ENCODE measurements around the gene UGT1A8.
"Not testable (repeated sequence)": the region's sequence is repeated elsewhere in the genome, so short reads cannot be mapped to it uniquely, and the experiment has no call there.

The UGT1A8 gene

GRCh38 chr2:233617476-233617875 is at the start of gene UGT1A8:
TSS of gene UGT1A8 (plus strand) at chr2:233617633. CDS start at chr2:233617708, 75 bp downstream.
- not testable (repeated sequence) for DNase-seq

DNA sequence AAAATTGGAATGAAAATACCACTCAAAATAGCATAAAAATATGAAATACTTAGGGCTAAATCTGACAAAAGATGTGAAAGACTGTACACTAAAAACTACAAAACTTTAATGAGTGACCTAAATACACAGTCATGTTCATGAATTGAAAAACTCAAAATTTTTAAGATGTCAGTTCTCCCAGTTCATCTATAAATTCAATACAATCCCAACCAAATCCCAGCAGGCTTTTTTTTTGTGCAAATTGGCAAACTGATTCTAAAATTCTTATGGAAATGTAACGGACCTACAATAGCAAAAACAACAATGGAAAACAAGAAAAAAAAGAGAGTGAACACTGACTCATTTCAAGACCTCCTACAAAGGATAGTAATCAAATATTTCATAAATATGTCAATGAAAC is 46.4 kb upstream of the UGT1A8 start:
- DNase-seq: no peak

- no peak for DNase-seq
Measured at GRCh38 chr2:233571462-233571861, 46.0 kb upstream of the UGT1A8 start.

GRCh38 chr2:233572468-233572867 is 45.0 kb upstream of the UGT1A8 start:
- no peak for DNase-seq

- DNase-seq: not testable (repeated sequence)
Measured at GRCh38 chr2:233577341-233577740, 40.1 kb upstream of the UGT1A8 start.

DNA sequence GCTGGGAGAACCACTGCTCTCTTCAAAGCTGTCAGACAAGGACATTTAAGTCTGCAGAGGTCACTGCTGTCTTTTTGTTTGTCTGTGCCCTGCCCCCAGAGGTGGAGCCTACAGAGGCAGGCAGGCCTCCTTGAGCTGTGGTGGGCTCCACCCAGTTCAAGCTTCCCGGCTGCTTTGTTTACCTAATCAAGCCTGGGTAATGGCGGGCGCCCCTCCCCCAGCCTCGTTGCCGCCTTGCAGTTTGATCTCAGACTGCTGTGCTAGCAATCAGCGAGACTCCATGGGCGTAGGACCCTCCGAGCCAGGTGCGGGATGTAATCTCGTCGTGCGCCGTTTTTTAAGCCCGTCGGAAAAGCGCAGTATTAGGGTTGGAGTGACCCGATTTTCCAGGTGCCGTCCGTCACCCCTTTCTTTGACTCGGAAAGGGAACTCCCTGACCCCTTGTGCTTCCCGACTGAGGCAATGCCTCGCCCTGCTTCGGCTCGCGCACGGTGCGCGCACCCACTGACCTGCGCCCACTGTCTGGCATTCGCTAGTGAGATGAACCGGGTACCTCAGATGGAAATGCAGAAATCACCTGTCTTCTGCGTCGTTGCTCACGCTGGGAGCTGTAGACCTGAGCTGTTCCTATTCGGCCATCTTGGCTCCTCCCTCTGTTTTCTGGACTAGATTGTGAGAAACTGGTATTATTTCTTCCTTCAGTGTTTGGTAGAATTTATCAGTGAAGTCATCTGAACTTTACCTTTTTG is 34.0 kb upstream of the UGT1A8 start:
- not testable (repeated sequence) for DNase-seq

DNA sequence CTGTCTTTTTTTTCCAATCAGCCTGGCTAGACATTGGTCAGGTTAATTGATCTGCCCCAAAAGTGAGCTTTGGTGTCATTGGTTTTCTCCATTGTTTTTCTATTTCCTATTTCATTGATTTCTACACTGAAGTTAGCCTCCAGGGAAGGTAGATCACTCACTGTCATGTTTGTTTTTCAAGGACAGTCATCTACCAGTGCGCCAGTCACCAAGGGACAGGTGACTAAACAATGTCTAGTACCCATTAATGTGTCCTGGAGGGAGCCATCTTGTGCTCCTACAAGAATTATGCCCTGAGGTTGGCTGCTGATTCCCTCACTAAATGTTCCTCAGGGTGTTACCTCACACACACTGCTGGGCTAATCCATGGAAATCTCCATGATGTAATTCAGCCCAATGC is 33.2 kb upstream of the UGT1A8 start:
- no peak for DNase-seq

DNA sequence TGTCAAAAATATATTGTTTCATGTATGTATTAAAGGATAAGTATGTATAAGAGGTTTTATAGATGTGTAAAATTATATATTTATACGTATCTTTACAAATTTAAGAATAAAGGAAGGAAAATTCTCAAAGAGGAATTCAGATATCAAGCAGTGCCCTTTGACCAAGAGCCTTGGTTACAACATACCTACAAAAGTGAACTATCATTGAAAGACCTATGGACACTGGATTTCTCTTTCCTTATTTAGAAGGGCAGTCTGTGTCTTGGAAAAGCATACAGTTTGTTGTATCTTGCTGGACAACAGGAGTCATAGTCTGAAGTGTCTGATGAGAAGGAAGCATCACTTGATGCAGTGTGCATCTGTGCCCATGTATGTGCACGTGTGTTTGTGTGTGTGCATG is 29.0 kb upstream of the UGT1A8 start:
- no peak for DNase-seq

DNA sequence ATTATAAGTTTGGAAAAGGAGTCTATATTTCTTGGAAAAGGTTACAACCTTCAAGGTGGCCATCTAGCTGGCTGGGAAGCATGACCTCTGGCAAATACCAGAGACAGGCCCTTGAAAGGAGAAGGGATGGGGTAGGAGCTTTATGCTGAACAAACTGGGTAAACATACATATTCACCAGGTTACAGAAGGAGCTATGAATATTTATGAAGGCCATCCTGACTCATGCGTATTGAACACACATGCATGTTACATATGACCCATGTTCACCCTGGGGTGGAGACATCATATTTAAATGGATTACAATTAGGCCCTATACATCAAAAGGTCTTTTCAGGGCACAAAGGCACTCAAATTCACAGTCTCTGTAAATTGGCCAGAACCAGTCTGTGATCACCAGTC is 24.7 kb upstream of the UGT1A8 start:
- not testable (repeated sequence) for DNase-seq

DNA sequence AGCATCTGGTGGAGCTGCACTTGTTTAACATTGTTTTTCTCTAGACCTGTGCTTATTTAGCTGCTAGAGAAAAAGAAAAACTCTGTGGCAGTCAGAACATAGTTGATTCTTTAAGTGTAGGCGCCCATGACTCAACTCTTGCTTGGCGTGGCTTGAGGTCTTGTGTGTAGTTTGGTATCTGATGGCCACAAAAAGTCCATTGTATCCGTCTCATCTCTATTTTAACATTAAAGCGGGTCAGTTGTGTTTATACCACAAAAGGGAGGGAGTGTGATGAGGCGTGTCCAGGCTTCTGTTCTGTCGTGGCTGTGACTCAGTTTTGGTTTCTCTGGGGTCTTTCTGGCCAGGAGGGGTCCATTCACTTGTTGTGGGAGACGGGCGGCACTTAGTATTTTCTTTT is 24.2 kb upstream of the UGT1A8 start:
- DNase-seq: no peak

GRCh38 chr2:233597522-233597921 is 19.9 kb upstream of the UGT1A8 start:
- no peak for DNase-seq

- no peak for DNase-seq
Measured at GRCh38 chr2:233598952-233599351, 18.5 kb upstream of the UGT1A8 start.

DNA sequence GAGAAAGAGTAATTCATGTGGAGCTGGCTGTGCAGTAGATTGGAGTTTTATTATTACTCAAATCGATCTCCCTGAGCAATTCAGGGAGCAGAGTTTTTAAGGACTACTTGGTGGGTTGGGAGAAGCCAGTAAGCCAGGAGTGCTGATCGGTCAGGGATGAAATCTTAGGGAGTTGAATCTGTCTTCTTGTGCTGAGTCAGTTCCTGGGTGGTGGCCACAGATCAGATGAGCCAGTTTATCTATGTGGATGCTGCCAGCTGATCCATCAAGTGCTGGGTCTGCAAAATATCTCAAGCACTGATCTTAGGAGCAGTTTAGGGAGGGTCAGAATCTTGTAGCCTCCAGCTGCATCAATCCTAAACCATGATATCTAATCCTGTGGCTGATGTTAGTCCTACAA is 17.0 kb upstream of the UGT1A8 start:
- no peak for DNase-seq

DNA sequence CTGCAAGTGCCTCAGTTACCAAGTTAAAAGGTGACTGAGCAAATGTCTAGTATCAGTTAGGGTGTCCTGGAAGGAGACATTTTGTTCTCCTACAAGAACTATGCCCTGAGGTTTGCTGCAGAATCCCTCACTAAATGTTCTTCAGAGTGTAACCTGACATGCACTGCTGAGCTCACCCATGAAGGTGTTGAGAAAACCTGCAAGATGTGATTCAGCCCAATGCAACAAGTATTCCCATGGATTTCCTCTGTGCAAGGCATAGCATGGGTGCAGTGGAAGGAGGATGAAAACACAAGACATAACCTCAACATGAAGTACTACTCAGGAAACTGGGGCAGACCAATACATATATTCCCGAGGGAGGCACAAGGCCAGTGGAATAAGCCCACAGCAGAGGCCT is 15.4 kb upstream of the UGT1A8 start:
- no peak for DNase-seq

GRCh38 chr2:233603520-233603919 is 13.9 kb upstream of the UGT1A8 start:
- no peak for DNase-seq

DNA sequence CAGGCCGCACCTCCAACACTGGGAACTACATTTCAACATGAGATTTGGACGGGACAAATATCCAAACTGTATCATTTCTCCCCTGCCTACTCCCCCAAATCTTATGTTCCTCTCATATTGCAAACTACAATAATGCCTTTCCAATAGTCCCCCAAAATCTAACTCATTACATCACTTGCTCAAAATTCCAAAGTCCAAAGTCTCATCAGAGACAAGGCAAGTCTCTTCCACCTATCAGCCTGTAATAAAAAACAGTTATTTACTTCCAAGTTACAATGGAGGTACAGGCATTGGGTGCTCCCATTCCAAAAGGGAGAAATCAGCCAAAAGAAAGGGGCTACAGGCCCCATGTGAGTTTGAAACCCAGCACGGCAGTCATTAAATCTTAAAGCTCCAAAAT is 12.6 kb upstream of the UGT1A8 start:
- no peak for DNase-seq

- no peak for DNase-seq
Measured at GRCh38 chr2:233605680-233606079, 11.8 kb upstream of the UGT1A8 start.

- no peak for DNase-seq
Measured at GRCh38 chr2:233611284-233611683, 6.1 kb upstream of the UGT1A8 start.

DNA sequence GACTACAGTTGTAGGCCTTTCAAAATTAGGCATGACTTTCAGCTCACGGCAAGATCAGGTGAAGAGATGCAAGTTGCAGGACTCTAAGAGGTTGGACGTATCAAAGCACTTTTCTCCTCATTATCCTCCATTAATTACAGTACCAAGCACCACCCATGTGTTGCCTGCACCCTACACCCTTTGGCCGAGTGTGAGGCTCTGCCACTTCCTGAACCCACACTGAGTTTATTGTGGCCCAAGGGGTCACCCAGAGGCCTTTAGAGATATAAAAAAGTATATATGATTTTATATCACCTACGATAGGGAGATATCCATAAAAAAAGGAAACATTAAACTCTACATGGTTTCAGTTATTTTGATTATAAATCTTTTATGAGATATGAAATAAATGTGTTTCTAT is 2.8 kb downstream of the UGT1A8 start:
- no peak for DNase-seq

DNA sequence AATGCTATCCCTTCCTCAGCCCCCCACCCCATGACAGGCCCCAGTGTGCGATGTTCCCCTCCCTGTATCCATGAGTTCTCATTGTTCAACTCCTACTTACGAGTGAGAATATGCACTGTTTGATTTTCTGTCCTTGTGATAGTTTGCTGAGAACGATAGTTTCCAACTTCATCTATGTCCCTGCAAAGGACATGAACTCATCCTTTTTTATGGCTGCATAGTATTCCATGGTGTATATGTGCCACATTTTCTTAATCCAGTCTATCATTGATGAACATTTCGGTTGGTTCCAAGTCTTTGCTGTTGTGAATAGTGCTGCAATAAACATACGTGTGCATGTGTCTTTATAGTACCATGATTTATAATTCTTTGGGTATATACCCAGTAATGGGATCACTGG is 4.4 kb downstream of the UGT1A8 start:
- not testable (repeated sequence) for DNase-seq

- DNase-seq: no peak
Measured at GRCh38 chr2:233627331-233628025, 10.0 kb downstream of the UGT1A8 start.

- not testable (repeated sequence) for DNase-seq
Measured at GRCh38 chr2:233636306-233636705, 18.9 kb downstream of the UGT1A8 start, which contains the start of gene UGT1A10. TSS of gene UGT1A10 (plus strand) at chr2:233636448. CDS start at chr2:233636523, 75 bp downstream.

DNA sequence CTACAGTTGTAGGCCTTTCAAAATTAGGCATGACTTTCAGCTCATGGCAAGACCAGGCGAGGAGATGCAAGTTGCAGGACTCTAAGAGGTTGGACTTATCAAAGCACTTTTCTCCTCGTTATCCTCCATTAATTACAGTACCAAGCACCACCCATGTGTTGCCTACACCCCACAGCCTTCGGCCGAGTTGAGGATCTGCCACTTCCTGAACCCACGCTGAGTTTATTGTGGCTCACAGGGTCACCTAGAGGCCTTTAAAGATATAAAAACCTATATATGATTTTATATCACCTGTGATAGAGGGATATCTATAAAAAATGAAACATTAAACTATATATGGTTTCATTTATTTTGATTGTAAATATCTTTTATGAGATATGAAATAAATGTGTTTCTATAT is 21.4 kb downstream of the UGT1A8 start:
- DNase-seq: no peak

- DNase-seq: no peak
Measured at GRCh38 chr2:233639860-233640259, 22.4 kb downstream of the UGT1A8 start.
